SKM-1 treated with dmso at 0.1 percent for 144 hours (cell line): Measurements from ENCODE around the gene WLS.
"Not testable (repeated sequence)": the region's sequence is repeated elsewhere in the genome, so short reads cannot be mapped to it uniquely, and the experiment has no call there.

Experiments used
- DNase-seq: peaks from one replicate; lab custom pipeline; 2025; ENCODE audit not compliant: unreplicated experiment; lab: John Stamatoyannopoulos, UW

Gene WLS

GRCh38 chr1:68232289-68233148, at the start of gene WLS:
Gene WLS (minus strand): TSS chr1:68232523. CDS start chr1:68232299, 224 bp downstream.
- DNase-seq: peak; percentile 49

- no peak for DNase-seq
Measured at GRCh38 chr1:68280286-68280685, 48.0 kb upstream of the WLS start.

- DNase-seq: no peak
Measured at GRCh38 chr1:68279846-68280245, 47.5 kb upstream of the WLS start.

GRCh38 chr1:68278221-68278620, 45.9 kb upstream of the WLS start:
- no peak for DNase-seq

GRCh38 chr1:68276448-68276847, 44.1 kb upstream of the WLS start:
- no peak for DNase-seq

GRCh38 chr1:68273530-68273929, 41.2 kb upstream of the WLS start:
- DNase-seq: no peak

- DNase-seq: no peak
Measured at GRCh38 chr1:68271596-68271995, 39.3 kb upstream of the WLS start.

- peak; percentile 10 for DNase-seq
Measured at GRCh38 chr1:68270951-68271350, 38.6 kb upstream of the WLS start.

GRCh38 chr1:68269637-68270430, 37.5 kb upstream of the WLS start:
- DNase-seq: no peak

GRCh38 chr1:68268896-68269483, 36.7 kb upstream of the WLS start:
- DNase-seq: no peak

GRCh38 chr1:68256824-68257223, 24.5 kb upstream of the WLS start:
- DNase-seq: not testable (repeated sequence)

- DNase-seq: peak; percentile 53
Measured at GRCh38 chr1:68255301-68255700, 23.0 kb upstream of the WLS start.

GRCh38 chr1:68254667-68255226, 22.4 kb upstream of the WLS start:
- DNase-seq: no peak

- no peak for DNase-seq
Measured at GRCh38 chr1:68237040-68237439, 4.7 kb upstream of the WLS start.

GRCh38 chr1:68234094-68234493, 1.8 kb upstream of the WLS start:
- no peak for DNase-seq

- DNase-seq: no peak
Measured at GRCh38 chr1:68233202-68233601, 879 bp upstream of the WLS start.

GRCh38 chr1:68231627-68232288, 565 bp downstream of the WLS start:
- DNase-seq: no peak

- DNase-seq: no peak
Measured at GRCh38 chr1:68230901-68231626, 1.3 kb downstream of the WLS start.

- DNase-seq: no peak
Measured at GRCh38 chr1:68230484-68230802, 1.9 kb downstream of the WLS start.
